ENCODE measurements around the gene KCNH8.

GRCh38 chr3:19124752-19125151 is 23.6 kb upstream of the KCNH8 start:
- no peak for TF ChIP-seq MAX (IDR thresholded peaks at IDR 0.05)
- no peak for TF ChIP-seq CTCF (IDR thresholded peaks at IDR 0.05 in 2 of 3, conservative IDR thresholded peaks at IDR 0.05 in 1 of 3; ENCODE audit: borderline replicate concordance in 1 of 3, insufficient read depth in 1 of 3, low read depth in 2 of 3, low read length in 2 of 3)
- no peak for TF ChIP-seq EGR1 (IDR thresholded peaks at IDR 0.05; ENCODE audit: low read depth)
- no peak for TF ChIP-seq POLR2A (IDR thresholded peaks at IDR 0.05; ENCODE audit: borderline replicate concordance, extremely low read depth, insufficient read depth, insufficient read length)
- TF ChIP-seq EZH2phosphoT487 (IDR thresholded peaks at IDR 0.05; ENCODE audit: borderline replicate concordance), result no peak
- TF ChIP-seq SP1 (IDR thresholded peaks at IDR 0.05; ENCODE audit: low read depth), result no peak
- no peak for TF ChIP-seq YY1 (IDR thresholded peaks at IDR 0.05; ENCODE audit: extremely low read depth, insufficient replicate concordance, low read depth, low read length)
- no peak for TF ChIP-seq SIN3A (IDR thresholded peaks at IDR 0.05; ENCODE audit: low read depth)
- TF ChIP-seq JUND (IDR thresholded peaks at IDR 0.05), result no peak
- TF ChIP-seq REST (IDR thresholded peaks at IDR 0.05; ENCODE audit: low read depth), result no peak
- no peak for TF ChIP-seq POLR2AphosphoS5 (IDR thresholded peaks at IDR 0.05; ENCODE audit: low read depth, low read length)
- no peak for TF ChIP-seq CEBPB (IDR thresholded peaks at IDR 0.05; ENCODE audit: low read depth)
- TF ChIP-seq ZBTB33 (IDR thresholded peaks at IDR 0.05; ENCODE audit: extremely low read depth, insufficient replicate concordance, low read length), result no peak

Measured in HCT116 (cell line).